ENCODE measurements around the gene DCST2. TPM values are rescaled to one million over a fixed set of nuclear protein-coding genes. Genes with fewer than 3 reads are reported as not detected.
A peak's percentile ranks its signal among the peaks of the same experiment; 100 is the strongest.

Gene DCST2
- total and polyA plus RNA-seq, 11 donors: 0.14 to 0.65 (median 0.35) TPM; not detected in 1

- WGBS, 4 donors: 15 to 20% (median 17%) methylated on average over 12 to 17 of the region's 17 CpGs
- no peak for DNase-seq
These were observed 49.7 kb downstream of the DCST2 start for GRCh38 chr1:154983776-154984466.

GRCh38 chr1:154982897-154983648 lies 50.5 kb downstream of the DCST2 start, which contains the start of gene FLAD1:
Gene FLAD1 (plus strand): TSS chr1:154983344. CDS start chr1:154983695, 351 bp downstream.
- peak within 1 kb of the TSS in 11 of 12 donors; percentile 48 to 82 (median 76) for H3K27ac ChIP-seq
- H3K27me3 ChIP-seq: no peaks in the 10 kb centered on the region
- DNase-seq: peak; percentile 95 to 99 (median 97)
- WGBS, 4 donors: 0 to 1% (median 1%) methylated on average over 26 of the region's 26 CpGs
- peak; percentile 100 for ATAC-seq
- H3K4me3 ChIP-seq: peak within 1 kb of the TSS; percentile 43 to 87 (median 71)
- no peaks in the 10 kb centered on the region for H3K9me3 ChIP-seq
- intact Hi-C loops (cut with DNase I): loop anchor here in 2 of 10 donors (1.0 to 2.0 kb wide), 2 partner anchors 9 to 18 kb away; partner anchors contain the start of gene CKS1B (in 1 of the 2)
- H3K36me3 ChIP-seq: peaks cover 0 to 29% (median 15%) of the 10 kb centered on the region in 9 donors
- TF ChIP-seq CTCF (IDR thresholded peaks at IDR 0.05): no peak
- TF ChIP-seq POLR2A (IDR thresholded peaks at IDR 0.05): peak in 1 of 2 donors; percentile 56
- peaks cover 3 to 28% (median 14%) of the 10 kb centered on the region in 12 donors for H3K4me1 ChIP-seq

More at GRCh38 chr1:154983776-154984466, 49.7 kb downstream of the DCST2 start:
- no peaks in the 10 kb centered on the region for H3K9me3 ChIP-seq
- TF ChIP-seq POLR2A (IDR thresholded peaks at IDR 0.05): no peak
- no peak for TF ChIP-seq CTCF (IDR thresholded peaks at IDR 0.05)
- peak overlapping the region in 10 of 12 donors; percentile 48 to 82 (median 74) for H3K27ac ChIP-seq
- H3K4me1 ChIP-seq: peaks cover 3 to 28% (median 14%) of the 10 kb centered on the region in 12 donors
- intact Hi-C loops (cut with DNase I): loop anchor here in 3 of 10 donors (1.0 to 2.0 kb wide), 3 partner anchors 10 to 17 kb away; partner anchors contain the start of gene CKS1B (in 1 of the 3)
- ATAC-seq: no peak
- H3K4me3 ChIP-seq: peak overlapping the region; percentile 43 to 87 (median 71)
- no peaks in the 10 kb centered on the region for H3K27me3 ChIP-seq
- peaks cover 0 to 32% (median 22%) of the 10 kb centered on the region in 9 donors for H3K36me3 ChIP-seq

- no peaks in the 10 kb centered on the region for H3K27me3 ChIP-seq
- H3K4me1 ChIP-seq: peaks cover 3 to 27% (median 14%) of the 10 kb centered on the region in 12 donors
- TF ChIP-seq CTCF (IDR thresholded peaks at IDR 0.05): no peak
- TF ChIP-seq POLR2A (IDR thresholded peaks at IDR 0.05): no peak
- ATAC-seq (no peak), DNase-seq (no peak)
- H3K9me3 ChIP-seq: no peaks in the 10 kb centered on the region
- peaks cover 0 to 21% (median 8%) of the 10 kb centered on the region in 9 donors for H3K36me3 ChIP-seq
- intact Hi-C loops (cut with DNase I): loop anchor here in 1 of 10 donors (2.0 kb wide), 1 partner anchor 18 kb away; no protein-coding TSS in a partner anchor
- 65 to 70% (median 67%) methylated on average over 6 of the region's 6 CpGs for WGBS, 4 donors
- peak overlapping the region in 11 of 12 donors; percentile 10 to 87 (median 71) for H3K4me3 ChIP-seq
- peak overlapping the region in 6 of 12 donors; percentile 29 to 79 (median 48) for H3K27ac ChIP-seq
These were observed 51.2 kb downstream of the DCST2 start for GRCh38 chr1:154982341-154982740.

All from heart left ventricle (tissue), 16 donors.